Measurements from ENCODE around the gene PAN3. TPM values are rescaled to one million over a fixed set of nuclear protein-coding genes. Genes with fewer than 3 reads are reported as not detected.

Gene PAN3
- total and polyA plus RNA-seq, 2 of the 8 experiments (the other 6 are each of a cell fraction or from before 2014, with no cell fraction given): 12.7 to 39.3 TPM

DNA sequence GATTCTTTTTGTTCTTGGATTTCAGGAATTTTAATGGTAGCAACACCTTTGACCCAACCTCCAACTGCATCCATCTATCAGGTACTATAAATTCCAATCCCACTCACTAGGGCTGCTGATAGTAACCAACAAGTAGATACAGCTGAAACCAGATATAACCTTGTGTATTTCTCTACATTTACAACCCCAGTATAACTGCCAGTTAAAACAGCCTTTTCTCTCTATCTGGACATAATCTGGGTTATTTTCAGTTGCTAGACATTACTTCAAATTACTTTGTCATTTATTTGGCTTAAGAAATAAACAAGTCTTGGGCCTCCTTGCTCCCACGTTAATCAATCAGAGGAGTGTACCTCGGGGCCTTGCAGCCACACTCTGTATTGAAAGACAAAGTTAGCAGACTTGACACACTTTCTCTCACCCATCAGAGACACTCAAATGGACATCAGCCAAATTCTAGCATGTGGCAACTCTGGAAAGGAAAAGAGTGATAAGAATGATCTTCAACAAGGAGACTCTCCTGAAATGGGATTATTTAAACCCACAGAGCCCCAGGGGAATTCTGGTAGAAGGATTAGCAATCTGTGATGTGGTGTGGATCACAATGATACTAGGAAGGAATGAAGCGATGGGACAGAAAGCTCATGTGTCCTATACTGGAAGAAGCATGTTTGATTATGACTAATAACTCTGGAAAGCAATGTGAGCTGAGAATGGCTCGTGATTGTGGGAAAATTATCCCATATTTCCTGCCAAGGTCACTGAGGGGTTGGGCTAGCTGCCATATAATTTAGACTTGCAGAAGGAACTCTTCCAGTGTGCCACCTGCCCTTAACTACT lies 199.0 kb downstream of the PAN3 start (continued):
- no peak for TF ChIP-seq CHD7 (IDR thresholded peaks at IDR 0.05; ENCODE audit: insufficient replicate concordance, low read length)
- no peak for TF ChIP-seq EP300 (IDR thresholded peaks at IDR 0.05; ENCODE audit: borderline replicate concordance in 1 of 2, low read depth in 2 of 2, low read length in 2 of 2)
- TF ChIP-seq RNF2 (IDR thresholded peaks at IDR 0.05; ENCODE audit: borderline replicate concordance, low read depth, low read length, missing control alignments, poor library complexity, severe bottlenecking): no peak
- no peak for TF ChIP-seq SIX5 (IDR thresholded peaks at IDR 0.05; ENCODE audit: low read depth, low read length)
- no peak for TF ChIP-seq SIRT6 (IDR thresholded peaks at IDR 0.05; ENCODE audit: low read length)
- no peak for TF ChIP-seq CTBP2 (IDR thresholded peaks at IDR 0.05; ENCODE audit: borderline replicate concordance, insufficient read depth, insufficient read length, low read length)
- no peak for TF ChIP-seq BRCA1 (IDR thresholded peaks at IDR 0.05; ENCODE audit: low read depth, low read length)
- no peak for TF ChIP-seq BCL11A (IDR thresholded peaks at IDR 0.05; ENCODE audit: low read depth in 2 of 2, low read length in 2 of 2)
- TF ChIP-seq HDAC6 (IDR thresholded peaks at IDR 0.05; ENCODE audit: low read depth, low read length): no peak
